Measurements from ENCODE around the gene GPRIN1. TPM values are rescaled to one million over a fixed set of nuclear protein-coding genes. Genes with fewer than 3 reads are reported as not detected.
"Not testable (repeated sequence)": the region's sequence is repeated elsewhere in the genome, so short reads cannot be mapped to it uniquely, and the experiment has no call there.

The GPRIN1 gene
- total RNA-seq, 1 experiment from 2014 or later = 1.9 TPM

GRCh38 chr5:176560364-176560763 lies 49.6 kb downstream of the GPRIN1 start:
- H3K4me3 ChIP-seq (ENCODE audit: low read length) = no peak overlapping the region
- H2AFZ ChIP-seq (ENCODE audit: low read length) = no peak overlapping the region
- DNase-seq = no peak
- no peaks in the 10 kb centered on the region for H3K36me3 ChIP-seq (ENCODE audit: insufficient read depth, low read length)
- H3K9me2 ChIP-seq (replicated peaks; ENCODE audit: insufficient read depth, low read length) = no peaks in the 10 kb centered on the region
- no peak overlapping the region for H3K27ac ChIP-seq (ENCODE audit: low read length)
- no peaks in the 10 kb centered on the region for H4K20me1 ChIP-seq (ENCODE audit: insufficient read depth, low read depth, low read length)
- H3K9me3 ChIP-seq (ENCODE audit: low read length) = no peaks in the 10 kb centered on the region
- no peaks in the 10 kb centered on the region for H3K27me3 ChIP-seq (ENCODE audit: low read length)
- peaks cover 4% of the 10 kb centered on the region; the same call in 1 of the 2 replicates for H3K4me1 ChIP-seq (ENCODE audit: low read length)
- no peak overlapping the region for H3K9ac ChIP-seq (ENCODE audit: low read length)
- H3K4me2 ChIP-seq (ENCODE audit: low read depth, low read length, poor library complexity, severe bottlenecking) = no peak overlapping the region
- H3K79me2 ChIP-seq (ENCODE audit: low read length) = no peaks in the 10 kb centered on the region

GRCh38 chr5:176559683-176560082 lies 50.3 kb downstream of the GPRIN1 start:
- Histone ChIP-seq H3K4me1 (ENCODE audit: low read length) (peaks cover 4% of the 10 kb centered on the region; the same call in 1 of the 2 replicates), H4K20me1 (ENCODE audit: insufficient read depth, low read depth, low read length) (no peaks in the 10 kb centered on the region), H3K4me3 (ENCODE audit: low read length) (no peak overlapping the region), H3K27me3 (ENCODE audit: low read length) (no peaks in the 10 kb centered on the region), H3K27ac (ENCODE audit: low read length) (no peak overlapping the region), H3K9ac (ENCODE audit: low read length) (no peak overlapping the region), H2AFZ (ENCODE audit: low read length) (no peak overlapping the region), H3K36me3 (ENCODE audit: insufficient read depth, low read length) (no peaks in the 10 kb centered on the region), H3K9me3 (ENCODE audit: low read length) (no peaks in the 10 kb centered on the region), H3K9me2 (replicated peaks; ENCODE audit: insufficient read depth, low read length) (no peaks in the 10 kb centered on the region), H3K79me2 (ENCODE audit: low read length) (no peaks in the 10 kb centered on the region), H3K4me2 (ENCODE audit: low read depth, low read length, poor library complexity, severe bottlenecking) (no peak overlapping the region)
- peak; percentile 69 for DNase-seq

- Histone ChIP-seq H3K4me2 (ENCODE audit: low read depth, low read length, poor library complexity, severe bottlenecking) (no peak overlapping the region), H3K9me2 (replicated peaks; ENCODE audit: insufficient read depth, low read length) (no peaks in the 10 kb centered on the region), H3K27me3 (ENCODE audit: low read length) (no peaks in the 10 kb centered on the region), H3K9ac (ENCODE audit: low read length) (no peak overlapping the region), H3K79me2 (ENCODE audit: low read length) (no peaks in the 10 kb centered on the region), H3K9me3 (ENCODE audit: low read length) (no peaks in the 10 kb centered on the region), H3K4me1 (ENCODE audit: low read length) (peaks cover 10% of the 10 kb centered on the region), H2AFZ (ENCODE audit: low read length) (no peak overlapping the region), H4K20me1 (ENCODE audit: insufficient read depth, low read depth, low read length) (no peaks in the 10 kb centered on the region), H3K27ac (ENCODE audit: low read length) (no peak overlapping the region), H3K4me3 (ENCODE audit: low read length) (no peak overlapping the region), H3K36me3 (ENCODE audit: insufficient read depth, low read length) (no peaks in the 10 kb centered on the region)
- DNase-seq = no peak
These were observed 52.1 kb downstream of the GPRIN1 start for GRCh38 chr5:176557846-176558245.

DNA sequence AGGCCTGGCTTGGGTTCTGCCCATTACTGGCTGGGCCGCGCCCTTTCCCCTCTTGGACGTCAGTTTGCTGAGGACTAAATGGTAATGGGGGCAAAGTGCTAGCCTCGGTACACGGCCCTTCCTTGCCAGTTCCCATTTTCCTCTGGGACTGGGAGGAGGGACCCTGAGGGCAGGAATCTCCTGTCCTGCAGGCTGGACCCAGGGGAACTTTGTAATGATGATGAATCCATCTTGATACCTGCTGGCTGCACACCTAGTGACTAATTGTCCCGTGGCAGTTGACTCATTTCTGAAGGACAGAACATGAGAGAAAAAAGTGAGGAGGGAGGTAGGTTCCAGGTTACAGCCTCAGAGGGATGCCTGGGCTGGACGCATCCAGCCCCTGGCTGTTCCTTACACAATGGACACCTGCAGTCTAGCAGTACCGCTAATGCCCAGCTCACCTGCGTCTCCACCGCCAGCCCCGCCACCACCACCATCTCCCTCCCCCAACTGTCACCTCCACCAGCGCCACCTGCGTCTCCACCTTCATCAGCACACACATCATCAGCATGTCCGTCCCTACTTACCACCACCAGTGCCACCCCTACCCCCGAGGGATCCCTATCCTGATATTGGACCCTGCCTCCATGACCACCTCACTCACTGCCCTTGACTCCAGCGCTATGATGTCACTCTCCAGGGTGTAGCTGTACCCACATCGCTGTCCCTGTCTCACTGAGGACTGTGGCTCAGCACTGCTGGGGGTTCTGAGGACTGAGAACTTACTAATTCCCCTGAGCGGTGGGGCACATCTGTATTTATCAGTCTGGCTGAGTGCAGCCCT lies 56.5 kb downstream of the GPRIN1 start:
- no peak overlapping the region for H3K9ac ChIP-seq (ENCODE audit: low read length)
- no peak for DNase-seq

DNA sequence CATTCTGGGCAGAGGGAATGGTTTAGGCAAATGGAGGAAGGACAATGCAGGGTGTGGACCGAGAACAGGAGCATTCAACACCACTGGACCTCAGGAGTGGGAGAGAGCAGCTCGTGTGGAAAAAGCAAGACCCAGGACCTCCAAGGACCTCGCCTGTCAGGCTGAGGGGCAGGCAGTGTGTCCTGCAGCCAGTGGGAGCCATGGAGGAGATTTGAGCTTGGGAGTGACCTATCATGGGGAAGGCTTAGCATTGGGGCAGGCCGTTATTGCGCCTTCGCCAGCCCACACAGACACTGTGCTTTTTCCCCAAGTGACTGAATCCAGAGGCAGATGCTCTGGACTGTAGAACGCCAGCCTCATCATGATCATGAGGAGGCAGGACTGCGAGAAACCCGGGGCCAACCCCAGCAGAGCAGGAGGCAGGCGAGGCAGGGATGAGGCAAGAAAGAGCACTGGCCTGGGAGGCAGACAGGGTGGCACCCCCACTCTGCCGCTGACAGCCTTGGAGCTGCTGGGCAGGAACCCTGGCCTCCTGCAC lies 57.6 kb downstream of the GPRIN1 start:
- no peaks in the 10 kb centered on the region for H3K79me2 ChIP-seq (ENCODE audit: low read length)
- H3K27me3 ChIP-seq (ENCODE audit: low read length) = no peaks in the 10 kb centered on the region
- no peaks in the 10 kb centered on the region for H3K9me2 ChIP-seq (replicated peaks; ENCODE audit: insufficient read depth, low read length)
- no peaks in the 10 kb centered on the region for H3K36me3 ChIP-seq (ENCODE audit: insufficient read depth, low read length)
- DNase-seq = no peak
- peaks cover 14% of the 10 kb centered on the region for H3K4me1 ChIP-seq (ENCODE audit: low read length)
- H3K4me3 ChIP-seq (ENCODE audit: low read length) = no peak overlapping the region
- H4K20me1 ChIP-seq (ENCODE audit: insufficient read depth, low read depth, low read length) = no peaks in the 10 kb centered on the region
- H3K4me2 ChIP-seq (ENCODE audit: low read depth, low read length, poor library complexity, severe bottlenecking) = no peak overlapping the region
- H2AFZ ChIP-seq (ENCODE audit: low read length) = no peak overlapping the region
- no peak overlapping the region for H3K27ac ChIP-seq (ENCODE audit: low read length)
- no peak overlapping the region for H3K9ac ChIP-seq (ENCODE audit: low read length)
- no peaks in the 10 kb centered on the region for H3K9me3 ChIP-seq (ENCODE audit: low read length)

More for the DNA sequence above, 56.5 kb downstream of the GPRIN1 start:
- Histone ChIP-seq H3K4me1 (ENCODE audit: low read length) (peaks cover 14% of the 10 kb centered on the region), H3K79me2 (ENCODE audit: low read length) (no peaks in the 10 kb centered on the region), H3K9me2 (replicated peaks; ENCODE audit: insufficient read depth, low read length) (no peaks in the 10 kb centered on the region), H3K27ac (ENCODE audit: low read length) (no peak overlapping the region), H2AFZ (ENCODE audit: low read length) (no peak overlapping the region), H4K20me1 (ENCODE audit: insufficient read depth, low read depth, low read length) (no peaks in the 10 kb centered on the region), H3K27me3 (ENCODE audit: low read length) (no peaks in the 10 kb centered on the region), H3K36me3 (ENCODE audit: insufficient read depth, low read length) (no peaks in the 10 kb centered on the region), H3K9me3 (ENCODE audit: low read length) (no peaks in the 10 kb centered on the region), H3K4me3 (ENCODE audit: low read length) (no peak overlapping the region), H3K4me2 (ENCODE audit: low read depth, low read length, poor library complexity, severe bottlenecking) (no peak overlapping the region)

DNA sequence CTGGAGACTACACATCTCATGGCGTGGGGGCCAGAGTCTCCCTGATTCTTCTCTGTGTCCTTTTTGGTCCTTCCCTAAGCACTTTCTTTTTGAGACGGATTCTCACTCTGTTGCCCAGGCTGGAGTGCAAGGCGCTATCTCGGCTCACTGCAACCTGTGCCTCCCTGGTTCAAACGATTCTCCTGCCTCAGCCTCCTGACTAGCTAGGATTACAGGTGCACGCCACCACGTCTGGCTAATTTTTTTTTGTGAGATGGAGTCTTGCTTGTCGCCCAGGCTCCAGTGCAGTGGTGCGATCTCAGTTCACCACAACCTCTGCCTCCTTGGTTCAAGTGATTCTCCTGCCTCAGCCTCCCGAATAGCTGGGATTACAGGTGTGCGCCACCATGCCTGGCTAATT lies 59.0 kb downstream of the GPRIN1 start:
- not testable (repeated sequence) for H4K20me1 ChIP-seq (ENCODE audit: insufficient read depth, low read depth, low read length); DNase-seq; H3K9me3 ChIP-seq (ENCODE audit: low read length); H3K4me3 ChIP-seq (ENCODE audit: low read length); H3K9ac ChIP-seq (ENCODE audit: low read length); H2AFZ ChIP-seq (ENCODE audit: low read length); H3K9me2 ChIP-seq (replicated peaks; ENCODE audit: insufficient read depth, low read length); H3K27ac ChIP-seq (ENCODE audit: low read length); H3K79me2 ChIP-seq (ENCODE audit: low read length); H3K36me3 ChIP-seq (ENCODE audit: insufficient read depth, low read length); H3K27me3 ChIP-seq (ENCODE audit: low read length)
- Histone ChIP-seq H3K4me1 (ENCODE audit: low read length) (peaks cover 14% of the 10 kb centered on the region), H3K4me2 (ENCODE audit: low read depth, low read length, poor library complexity, severe bottlenecking) (peak overlapping the region; percentile 37)

DNA sequence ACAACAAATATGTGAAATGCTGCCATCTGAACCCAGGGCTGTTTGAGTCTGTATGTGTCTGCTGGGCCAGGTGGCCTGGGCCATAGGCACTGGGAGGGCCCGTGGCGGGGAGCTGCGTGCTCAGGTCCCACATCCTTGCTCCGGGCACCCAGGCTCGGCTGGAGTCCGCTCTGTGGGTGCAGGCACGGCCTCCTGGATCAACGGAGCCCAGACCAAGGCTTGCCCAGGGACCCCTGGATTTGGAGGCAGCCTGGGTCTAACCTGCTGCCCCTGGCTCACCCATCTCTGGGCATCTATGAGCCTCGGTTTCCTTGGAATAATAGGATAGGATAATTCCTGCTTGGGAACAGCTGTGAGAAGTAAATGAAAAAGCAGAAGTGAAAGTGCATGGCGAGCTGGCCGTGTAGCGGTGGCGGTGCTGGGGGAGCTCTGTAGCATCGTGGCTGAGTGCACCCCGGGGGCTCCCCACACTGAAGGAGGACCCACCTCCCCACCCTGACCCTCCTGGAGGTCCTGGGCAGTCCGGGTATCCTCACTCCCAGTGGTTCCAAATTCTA lies 59.6 kb downstream of the GPRIN1 start:
- no peak for DNase-seq
- Histone ChIP-seq H3K4me3 (ENCODE audit: low read length) (no peak overlapping the region), H3K79me2 (ENCODE audit: low read length) (no peaks in the 10 kb centered on the region), H3K4me1 (ENCODE audit: low read length) (peaks cover 14% of the 10 kb centered on the region), H3K27me3 (ENCODE audit: low read length) (no peaks in the 10 kb centered on the region), H3K9ac (ENCODE audit: low read length) (no peak overlapping the region), H4K20me1 (ENCODE audit: insufficient read depth, low read depth, low read length) (no peaks in the 10 kb centered on the region), H2AFZ (ENCODE audit: low read length) (no peak overlapping the region), H3K36me3 (ENCODE audit: insufficient read depth, low read length) (no peaks in the 10 kb centered on the region), H3K27ac (ENCODE audit: low read length) (no peak overlapping the region), H3K9me3 (ENCODE audit: low read length) (no peaks in the 10 kb centered on the region), H3K9me2 (replicated peaks; ENCODE audit: insufficient read depth, low read length) (no peaks in the 10 kb centered on the region), H3K4me2 (ENCODE audit: low read depth, low read length, poor library complexity, severe bottlenecking) (peak overlapping the region; percentile 37)

DNA sequence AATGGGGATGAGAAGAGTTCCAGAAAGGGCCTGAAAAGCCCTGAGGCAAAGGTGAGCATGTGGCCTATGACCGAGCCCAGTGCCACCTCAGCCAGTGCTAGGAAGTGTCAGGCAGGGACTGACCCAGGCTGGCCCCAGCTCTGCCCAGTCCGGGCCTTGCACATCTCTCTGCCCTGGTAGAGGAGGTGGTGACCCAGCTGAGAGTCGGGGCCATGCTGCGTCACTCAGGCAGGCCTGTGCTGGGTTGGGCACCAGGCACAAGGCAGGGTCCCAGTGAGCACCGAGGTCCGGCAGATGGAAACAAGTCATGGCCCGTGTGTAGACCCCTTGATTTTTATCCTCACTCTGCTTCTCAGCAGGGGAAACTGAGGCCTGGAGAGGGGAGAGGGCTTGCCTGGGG lies 60.1 kb downstream of the GPRIN1 start:
- Histone ChIP-seq H2AFZ (ENCODE audit: low read length) (no peak overlapping the region), H3K9me3 (ENCODE audit: low read length) (no peaks in the 10 kb centered on the region), H3K4me2 (ENCODE audit: low read depth, low read length, poor library complexity, severe bottlenecking) (no peak overlapping the region), H3K27me3 (ENCODE audit: low read length) (no peaks in the 10 kb centered on the region), H3K9me2 (replicated peaks; ENCODE audit: insufficient read depth, low read length) (no peaks in the 10 kb centered on the region), H3K27ac (ENCODE audit: low read length) (no peak overlapping the region), H4K20me1 (ENCODE audit: insufficient read depth, low read depth, low read length) (no peaks in the 10 kb centered on the region), H3K36me3 (ENCODE audit: insufficient read depth, low read length) (no peaks in the 10 kb centered on the region), H3K9ac (ENCODE audit: low read length) (no peak overlapping the region), H3K79me2 (ENCODE audit: low read length) (no peaks in the 10 kb centered on the region), H3K4me1 (ENCODE audit: low read length) (peaks cover 14% of the 10 kb centered on the region), H3K4me3 (ENCODE audit: low read length) (no peak overlapping the region)
- DNase-seq = no peak
